ENCODE data around the gene SLC26A2. TPM values are rescaled to one million over a fixed set of nuclear protein-coding genes. Genes with fewer than 3 reads are reported as not detected.

SLC26A2 gene
- total and polyA plus RNA-seq, 10 of the 15 experiments (the other 5 are each of a cell fraction or from before 2014, with no cell fraction given), result 1.7 to 6.4 (median 4.2) TPM

GRCh38 chr5:149930043-149930748 lies 30.4 kb upstream of the SLC26A2 start (continued):
- TF ChIP-seq CUX1 (IDR thresholded peaks at IDR 0.05; ENCODE audit: insufficient replicate concordance, low read depth, low read length) (no peak), SPI1 (IDR thresholded peaks at IDR 0.05; ENCODE audit: borderline replicate concordance, insufficient read depth, low read depth, low read length) (no peak), ATF3 (IDR thresholded peaks at IDR 0.05; ENCODE audit: borderline replicate concordance, extremely low read depth, low read depth, low read length) (no peak), RCOR1 (conservative IDR thresholded peaks at IDR 0.05; ENCODE audit: low read depth, low read length) (no peak), FOXM1 (IDR thresholded peaks at IDR 0.05; ENCODE audit: low read depth, low read length) (no peak), RBBP5 (conservative IDR thresholded peaks at IDR 0.05) (no peak)
